K562 (cell line): ENCODE measurements around the gene ZBTB43. TPM values are rescaled to one million over a fixed set of nuclear protein-coding genes. Genes with fewer than 3 reads are reported as not detected.

ENCODE experiments used
- ATAC-seq: fragments of 200-7000 bp; cut with Tn5 transposase; 3 replicates; pipeline ENCODE4 v1.9.1; 2020; ENCODE audit warnings: moderate library complexity
- BruUV-seq: library from RNA; stranded (reverse); fragments of 400-500 nt; replicated peaks from 2 replicates; lab custom pipeline; 2021; lab: Mats Ljungman, UMichigan
- CTCF ChIA-PET: fragments of 300-600 bp; formaldehyde crosslinking; extraction: SDS; loops from one replicate; lab custom pipeline; 2021; ENCODE audit warnings: low intra/inter-chr PET ratio; lab: Yijun Ruan, JAX
- POLR2A ChIA-PET: fragments of 300-600, 350-650 bp; sonication (Branson Sonifier 250); formaldehyde crosslinking; extraction: SDS; loops from one replicate; lab custom pipeline; 2021; ENCODE audit warnings: antibody characterized with exemption, inconsistent platforms; lab: Yijun Ruan, JAX
- DNase-seq, 4 experiments: peaks; one replicate each; pipeline versions ENCODE4 v3.0.0 to v3.0.0-alpha.2; 2011 to 2018; ENCODE audit warnings: low spot score in 3 of 4, mixed read lengths in 3 of 4; ENCODE audit errors: extremely low read depth in 1 of 4
- FAIRE-seq: peaks from 2 replicates; lab custom pipeline; 2011; peaks lifted over from hg19 to GRCh38; lab: Jason Lieb, UNC
- H2AFZ ChIP-seq: 2 replicates; pipeline ENCODE4 v1.6.0; 2011; ENCODE audit warnings: low read depth, low read length, control low read depth, inconsistent platforms
- H3K27ac ChIP-seq: fragments of 200-600 bp; 3 replicates; pipeline ENCODE4 v1.8.0; 2011; ENCODE audit warnings: low read depth, mild to moderate bottlenecking, control low read depth, inconsistent platforms, low read length, moderate library complexity, mixed read lengths; ENCODE audit errors: extremely low read depth
- H3K27me3 ChIP-seq, 2 experiments: fragments of 300-600 bp in 1 of 2; 2 replicates in 1 of 2; 3 replicates in 1 of 2; pipeline versions ENCODE4 v1.6.0 to v1.8.0; 2011; ENCODE audit warnings: inconsistent platforms in 2 of 2, low read length in 2 of 2, mild to moderate bottlenecking in 1 of 2, mixed read lengths in 1 of 2, moderate library complexity in 1 of 2; ENCODE audit not compliant: control insufficient read depth in 2 of 2, insufficient read depth in 2 of 2
- H3K36me3 ChIP-seq: fragments of 300-600 bp; 3 replicates; pipeline ENCODE4 v1.8.0; 2011; ENCODE audit warnings: mild to moderate bottlenecking, low read length, inconsistent platforms; ENCODE audit not compliant: control insufficient read depth, insufficient read depth
- H3K4me1 ChIP-seq, 2 experiments: fragments of 200-600 bp in 1 of 2; replicated peaks in 1 of 2; 2 replicates in 1 of 2; 3 replicates in 1 of 2; pipeline versions ENCODE4 v1.5.1 to v1.8.0; 2011; ENCODE audit warnings: inconsistent platforms in 2 of 2, low read length in 2 of 2, mild to moderate bottlenecking in 1 of 2, mixed read lengths in 1 of 2, moderate library complexity in 1 of 2; ENCODE audit not compliant: control insufficient read depth in 2 of 2, insufficient read depth in 2 of 2
- H3K4me2 ChIP-seq: 2 replicates; pipeline ENCODE4 v1.6.1; 2011; ENCODE audit warnings: low read length, control low read depth, inconsistent platforms, mixed read lengths; ENCODE audit not compliant: insufficient read depth
- H3K4me3 ChIP-seq: fragments of 200-600 bp; sonication (generic), shearing (Covaris generic); 2 replicates; pipeline ENCODE4 v1.5.1; 2016; ENCODE audit warnings: control low read depth, inconsistent platforms
- H3K79me2 ChIP-seq: fragments of 200-600 bp; 3 replicates; pipeline ENCODE4 v1.8.0; 2011; ENCODE audit warnings: low read length, inconsistent platforms; ENCODE audit not compliant: control insufficient read depth, insufficient read depth
- H3K9ac ChIP-seq, 2 experiments: 2 replicates each; pipeline versions ENCODE4 v1.6.0 to v1.6.1; 2011; ENCODE audit warnings: low read depth in 2 of 2, low read length in 2 of 2, control low read depth in 1 of 2, inconsistent platforms in 1 of 2, mild to moderate bottlenecking in 1 of 2, mixed read lengths in 1 of 2; ENCODE audit not compliant: insufficient read depth in 1 of 2
- H3K9me1 ChIP-seq: one replicate; pipeline ENCODE4 v1.6.0; 2011; ENCODE audit warnings: inconsistent platforms, mild to moderate bottlenecking, low read length, moderate library complexity; ENCODE audit not compliant: control insufficient read depth, insufficient read depth
- H3K9me3 ChIP-seq: replicated peaks from 2 replicates; pipeline ENCODE4 v1.5.1; 2011; ENCODE audit warnings: low read depth, low read length, inconsistent platforms; ENCODE audit not compliant: control insufficient read depth, insufficient read depth
- H4K20me1 ChIP-seq: replicated peaks from 2 replicates; pipeline ENCODE4 v1.6.1; 2011; ENCODE audit warnings: low read length, inconsistent platforms, mixed read lengths; ENCODE audit not compliant: control insufficient read depth, insufficient read depth
- RAD21 ChIP-seq, 2 experiments: fragments of 250-450 bp in 1 of 2; fragments of 450-650 bp in 1 of 2; sonication (Bioruptor Pico) in 1 of 2; formaldehyde crosslinking in 1 of 2; IDR thresholded peaks in 1 of 2; conservative IDR thresholded peaks in 1 of 2; 2 replicates each; pipeline versions ENCODE4 v1.4.0 to v1.8.0; 2020 to 2022; ENCODE audit warnings: mild to moderate bottlenecking in 2 of 2, moderate library complexity in 1 of 2
- WGBS: fragments of 100-300 bp; shearing (Covaris generic); methylation state at CpG from one replicate; pipeline ENCODE4 v1.1.6; 2016; ENCODE audit warnings: low coverage, mixed read lengths; ENCODE audit not compliant: insufficient coverage; ENCODE audit errors: missing lambda C conversion rate; 5-methylcytosine and 5-hydroxymethylcytosine counted together
- in situ Hi-C: fragments of 300-500 bp; cut with MboI; formaldehyde crosslinking; loops from 4 replicates; pipeline ENCODE4 v1.15.0; 2018; ENCODE audit warnings: inconsistent platforms, mixed read lengths
- intact Hi-C: fragments of 100-400 bp; cut with micrococcal nuclease; formaldehyde crosslinking; loops from 2 replicates; pipeline ENCODE4 v1.14.2; 2022
- polyA plus RNA-seq, 8 experiments: library from polyadenylated mRNA; depleted of rRNA in 4 of 8; stranded (reverse) in 5 of 8; unstranded in 3 of 8; fragments of >200 nt; fragmentation: Nextera tagmentation in 2 of 8; fragmentation: Illumina TruSeq in 1 of 8; extraction: Ambion mirVana in 2 of 8; extraction: Trizol in 1 of 8; gene quantifications; 2 replicates each; pipeline versions ENCODE4 v1.2.1 to v1.2.3, GENCODE V29; 2011 to 2014; ENCODE audit warnings: inconsistent platforms in 1 of 8, missing spikeins in 1 of 8
- total RNA-seq, 7 experiments: library from RNA; depleted of rRNA in 6 of 7; stranded (reverse); fragments of >200 nt in 6 of 7; fragmentation: Illumina TruSeq in 2 of 7; extraction: Trizol in 2 of 7; gene quantifications; 2 replicates each; pipeline versions ENCODE4 v1.2.1 to v1.2.3, GENCODE V29; 2011 to 2021; ENCODE audit warnings: low replicate concordance in 1 of 7
- TF ChIP-seq, protein P1 (sequence below), 3 experiments: IDR thresholded peaks in 2 of 3; conservative IDR thresholded peaks in 1 of 3; 2 replicates each; pipeline ENCODE4 v1.5.1; 2011 to 2012; ENCODE audit warnings: low read length in 3 of 3, mild to moderate bottlenecking in 3 of 3, control low read depth in 2 of 3, improper control_type of control experiment in 1 of 3, inconsistent platforms in 1 of 3, low read depth in 1 of 3, mixed read lengths in 1 of 3, moderate library complexity in 1 of 3; ENCODE audit not compliant: insufficient read depth in 2 of 3
- TF ChIP-seq, protein P2 (sequence below): sonication (generic); formaldehyde crosslinking; IDR thresholded peaks from 2 replicates; pipeline ENCODE4 v1.4.0; 2020; ENCODE audit warnings: mild to moderate bottlenecking, missing genetic modification reagents

The ZBTB43 gene
- total and polyA plus RNA-seq, 9 of the 15 experiments (the other 6 are each of a cell fraction or from before 2014, with no cell fraction given): 3.9 to 17.2 (median 9.1) TPM

DNA sequence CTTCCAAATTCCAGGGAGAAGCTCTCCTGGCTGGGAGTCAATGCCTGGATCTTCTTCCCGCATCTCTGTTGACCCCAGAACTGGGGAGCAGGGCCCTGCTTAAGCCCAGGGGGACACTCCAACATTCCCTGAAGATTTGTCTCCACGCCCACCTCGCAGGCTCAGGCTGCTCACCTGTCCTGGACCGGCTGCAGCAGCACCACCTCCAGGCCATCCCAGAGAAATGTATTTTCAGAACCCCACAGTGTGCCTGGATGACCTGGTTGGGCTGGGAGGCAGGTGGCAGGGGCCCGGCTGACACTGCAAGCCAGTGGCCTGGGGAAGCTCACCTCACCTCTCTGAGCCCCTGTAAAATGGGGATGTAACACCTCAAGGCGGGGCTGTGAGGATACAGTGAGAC lies 27.1 kb upstream of the ZBTB43 start:
- H2AFZ ChIP-seq: no peak overlapping the region
- WGBS: 2% methylated on average over 6 of the region's 6 CpGs
- FAIRE-seq (no peak), ATAC-seq (peak; percentile 61)
- H3K9me3 ChIP-seq: no peaks in the 10 kb centered on the region
- no peaks in the 10 kb centered on the region for H3K79me2 ChIP-seq
- peaks cover 0 to 3% of the 10 kb centered on the region in 2 experiments; a peak in 2 of 5 replicates for H3K4me1 ChIP-seq
- no peaks in the 10 kb centered on the region for H3K9me1 ChIP-seq
- no TSS peak for BruUV-seq
- POLR2A ChIA-PET: interaction anchor here (0.9 kb wide), 1 partner anchor 73 kb away, joined by 3 read pairs; no protein-coding TSS in a partner anchor
- TF ChIP-seq, protein P1, sequence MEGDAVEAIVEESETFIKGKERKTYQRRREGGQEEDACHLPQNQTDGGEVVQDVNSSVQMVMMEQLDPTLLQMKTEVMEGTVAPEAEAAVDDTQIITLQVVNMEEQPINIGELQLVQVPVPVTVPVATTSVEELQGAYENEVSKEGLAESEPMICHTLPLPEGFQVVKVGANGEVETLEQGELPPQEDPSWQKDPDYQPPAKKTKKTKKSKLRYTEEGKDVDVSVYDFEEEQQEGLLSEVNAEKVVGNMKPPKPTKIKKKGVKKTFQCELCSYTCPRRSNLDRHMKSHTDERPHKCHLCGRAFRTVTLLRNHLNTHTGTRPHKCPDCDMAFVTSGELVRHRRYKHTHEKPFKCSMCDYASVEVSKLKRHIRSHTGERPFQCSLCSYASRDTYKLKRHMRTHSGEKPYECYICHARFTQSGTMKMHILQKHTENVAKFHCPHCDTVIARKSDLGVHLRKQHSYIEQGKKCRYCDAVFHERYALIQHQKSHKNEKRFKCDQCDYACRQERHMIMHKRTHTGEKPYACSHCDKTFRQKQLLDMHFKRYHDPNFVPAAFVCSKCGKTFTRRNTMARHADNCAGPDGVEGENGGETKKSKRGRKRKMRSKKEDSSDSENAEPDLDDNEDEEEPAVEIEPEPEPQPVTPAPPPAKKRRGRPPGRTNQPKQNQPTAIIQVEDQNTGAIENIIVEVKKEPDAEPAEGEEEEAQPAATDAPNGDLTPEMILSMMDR (IDR thresholded peaks at IDR 0.05 in 2 of 3, conservative IDR thresholded peaks at IDR 0.05 in 1 of 3; ENCODE audit: insufficient read depth in 2 of 3, low read depth in 1 of 3, low read length in 3 of 3): peak; percentile 42 to 43 (median 43); a peak in 4 of 6 replicates
- TF ChIP-seq, protein P2, sequence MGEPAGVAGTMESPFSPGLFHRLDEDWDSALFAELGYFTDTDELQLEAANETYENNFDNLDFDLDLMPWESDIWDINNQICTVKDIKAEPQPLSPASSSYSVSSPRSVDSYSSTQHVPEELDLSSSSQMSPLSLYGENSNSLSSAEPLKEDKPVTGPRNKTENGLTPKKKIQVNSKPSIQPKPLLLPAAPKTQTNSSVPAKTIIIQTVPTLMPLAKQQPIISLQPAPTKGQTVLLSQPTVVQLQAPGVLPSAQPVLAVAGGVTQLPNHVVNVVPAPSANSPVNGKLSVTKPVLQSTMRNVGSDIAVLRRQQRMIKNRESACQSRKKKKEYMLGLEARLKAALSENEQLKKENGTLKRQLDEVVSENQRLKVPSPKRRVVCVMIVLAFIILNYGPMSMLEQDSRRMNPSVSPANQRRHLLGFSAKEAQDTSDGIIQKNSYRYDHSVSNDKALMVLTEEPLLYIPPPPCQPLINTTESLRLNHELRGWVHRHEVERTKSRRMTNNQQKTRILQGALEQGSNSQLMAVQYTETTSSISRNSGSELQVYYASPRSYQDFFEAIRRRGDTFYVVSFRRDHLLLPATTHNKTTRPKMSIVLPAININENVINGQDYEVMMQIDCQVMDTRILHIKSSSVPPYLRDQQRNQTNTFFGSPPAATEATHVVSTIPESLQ: no peak
- peak in 1 of 2 experiments; percentile 20; a peak in 1 of 4 replicates for TF ChIP-seq RAD21 (CRISPR knock-in tag; conservative IDR thresholded peaks at IDR 0.05 in 1 of 2, IDR thresholded peaks at IDR 0.05 in 1 of 2)
- TF ChIP-seq, all 486 proteins: peak for 2
- Histone ChIP-seq H4K20me1 (no peaks in the 10 kb centered on the region; the same call in 1 of the 2 replicates), H3K4me3 (no peak overlapping the region), H3K27ac (no peak overlapping the region), H3K4me2 (no peak overlapping the region), H3K9ac (no peak overlapping the region), H3K27me3 (peaks cover 18 to 46% of the 10 kb centered on the region in 2 experiments; a peak in 4 of 5 replicates), H3K36me3 (no peaks in the 10 kb centered on the region)
- intact Hi-C loops: no loop called here
- peak in 1 of 4 experiments; percentile 28 for DNase-seq
- in situ Hi-C loops: no loop called here
- CTCF ChIA-PET: interaction anchor here (0.6 to 1.3 kb wide), 4 partner anchors 71 to 278 kb away, joined by 3 to 4 read pairs (median 4); no protein-coding TSS in a partner anchor
